Kidney epithelial cell (primary cell): Measurements from ENCODE around the gene PAFAH2. TPM values are rescaled to one million over a fixed set of nuclear protein-coding genes. Genes with fewer than 3 reads are reported as not detected.

Experiments used
- DNase-seq: peaks from one replicate; pipeline ENCODE4 v3.0.0-alpha.2; 2010; ENCODE audit warnings: low read depth
- H3K27me3 ChIP-seq: 2 replicates; pipeline ENCODE4 v1.6.0; 2011; ENCODE audit warnings: low read length; ENCODE audit not compliant: control insufficient read depth, insufficient read depth
- H3K36me3 ChIP-seq: 2 replicates; pipeline ENCODE4 v1.5.1; 2011; ENCODE audit warnings: low read length; ENCODE audit not compliant: control insufficient read depth, insufficient read depth
- H3K4me3 ChIP-seq: 2 replicates; pipeline ENCODE4 v1.5.1; 2011; ENCODE audit warnings: low read depth, mild to moderate bottlenecking, control low read depth, low read length
- total RNA-seq: library from RNA; depleted of rRNA; stranded (reverse); fragments of >200 nt; gene quantifications from 2 replicates; pipeline ENCODE4 v1.2.3, GENCODE V29; 2015
- TF ChIP-seq, protein P1 (sequence below): IDR thresholded peaks from 2 replicates; pipeline ENCODE4 v1.5.1; 2011; ENCODE audit warnings: mild to moderate bottlenecking, moderate library complexity, low read length, control low read depth, inconsistent platforms; ENCODE audit not compliant: insufficient read depth, poor library complexity, severe bottlenecking

Gene PAFAH2
- total RNA-seq, 1 donor from 2014 or later: 20.8 TPM

DNA sequence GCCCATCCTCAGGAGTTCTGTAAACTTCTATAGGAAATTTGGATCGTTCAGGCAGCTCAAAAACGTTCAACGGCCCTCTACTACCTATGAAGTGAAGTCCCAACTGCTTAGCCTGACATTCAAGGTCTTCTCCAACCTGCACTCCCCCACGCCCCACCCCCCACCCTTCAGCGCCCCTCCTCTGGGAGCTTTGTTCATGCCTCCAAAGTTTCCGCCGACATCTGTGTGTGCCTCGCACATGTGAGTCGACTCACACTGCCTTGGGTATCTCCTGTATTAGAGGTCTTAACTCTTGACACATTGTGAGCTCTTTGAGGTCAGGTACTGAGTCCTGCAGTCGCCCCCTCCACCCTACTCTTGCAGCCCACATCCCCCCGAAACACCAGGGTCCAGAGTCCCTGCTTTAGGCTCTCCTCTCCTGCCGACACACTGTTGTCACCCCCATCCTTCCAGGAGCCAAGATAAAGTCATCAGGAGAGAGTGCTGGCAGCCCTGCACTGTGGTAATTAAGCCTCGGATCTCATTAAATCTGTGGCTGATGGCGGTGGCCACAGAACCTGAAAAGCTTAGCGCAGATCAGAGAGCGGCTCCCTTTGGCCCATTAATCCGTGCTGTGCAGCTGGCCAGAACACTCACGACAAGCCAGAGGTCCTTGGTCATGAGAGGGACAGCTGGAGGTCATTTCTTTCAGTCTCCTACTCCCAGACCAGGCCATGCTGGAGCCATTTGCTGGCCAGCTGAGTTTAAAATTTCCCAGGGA lies 1.4 kb upstream of the PAFAH2 start:
- H3K36me3 ChIP-seq: no peaks in the 10 kb centered on the region
- TF ChIP-seq, protein P1, sequence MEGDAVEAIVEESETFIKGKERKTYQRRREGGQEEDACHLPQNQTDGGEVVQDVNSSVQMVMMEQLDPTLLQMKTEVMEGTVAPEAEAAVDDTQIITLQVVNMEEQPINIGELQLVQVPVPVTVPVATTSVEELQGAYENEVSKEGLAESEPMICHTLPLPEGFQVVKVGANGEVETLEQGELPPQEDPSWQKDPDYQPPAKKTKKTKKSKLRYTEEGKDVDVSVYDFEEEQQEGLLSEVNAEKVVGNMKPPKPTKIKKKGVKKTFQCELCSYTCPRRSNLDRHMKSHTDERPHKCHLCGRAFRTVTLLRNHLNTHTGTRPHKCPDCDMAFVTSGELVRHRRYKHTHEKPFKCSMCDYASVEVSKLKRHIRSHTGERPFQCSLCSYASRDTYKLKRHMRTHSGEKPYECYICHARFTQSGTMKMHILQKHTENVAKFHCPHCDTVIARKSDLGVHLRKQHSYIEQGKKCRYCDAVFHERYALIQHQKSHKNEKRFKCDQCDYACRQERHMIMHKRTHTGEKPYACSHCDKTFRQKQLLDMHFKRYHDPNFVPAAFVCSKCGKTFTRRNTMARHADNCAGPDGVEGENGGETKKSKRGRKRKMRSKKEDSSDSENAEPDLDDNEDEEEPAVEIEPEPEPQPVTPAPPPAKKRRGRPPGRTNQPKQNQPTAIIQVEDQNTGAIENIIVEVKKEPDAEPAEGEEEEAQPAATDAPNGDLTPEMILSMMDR: no peak
- no peaks in the 10 kb centered on the region for H3K27me3 ChIP-seq
- no peak overlapping the region for H3K4me3 ChIP-seq
- DNase-seq: no peak

DNA sequence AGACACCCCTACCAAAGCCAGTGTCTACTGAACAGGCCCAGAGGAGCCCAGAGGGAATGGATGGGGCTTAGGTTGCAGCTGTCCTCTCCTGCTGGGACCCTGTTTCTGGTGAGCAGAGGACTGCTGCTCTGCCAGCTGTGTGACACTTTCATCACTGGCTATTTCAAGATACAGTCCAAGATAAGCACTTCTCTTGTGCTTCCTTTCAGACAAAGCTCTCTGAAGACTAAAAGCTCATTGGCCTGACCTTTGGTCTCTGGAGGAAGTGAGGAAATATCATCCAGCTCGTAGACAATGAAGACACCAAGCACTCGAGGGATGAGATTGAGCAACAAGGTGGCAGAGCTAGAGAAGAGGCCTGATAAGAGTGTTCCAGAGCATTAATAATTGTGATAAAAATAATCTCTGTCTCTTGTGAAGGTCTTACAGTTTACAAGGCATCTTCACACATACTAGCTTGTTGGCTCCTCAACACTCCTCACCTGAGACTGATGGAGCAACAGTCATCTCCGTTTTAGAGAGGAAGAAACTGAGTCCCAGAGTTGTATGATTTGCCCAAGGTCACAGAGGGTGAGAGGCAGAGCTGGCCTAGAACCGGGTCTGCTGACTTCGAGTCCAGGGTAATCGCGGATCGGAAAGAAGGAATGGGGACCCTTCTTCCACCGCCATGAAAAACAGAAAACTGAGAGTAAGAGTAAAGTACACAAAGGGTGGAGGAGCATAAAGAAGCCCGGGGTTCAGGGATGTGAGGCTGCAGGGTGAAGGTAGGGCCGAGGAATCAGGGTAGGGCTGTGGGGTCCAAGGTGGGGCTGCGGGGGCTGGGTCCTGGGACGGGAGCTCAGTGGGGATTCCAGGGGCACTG lies 666 bp downstream of the PAFAH2 start:
- Histone ChIP-seq H3K36me3 (no peaks in the 10 kb centered on the region), H3K4me3 (peak overlapping the region; percentile 82), H3K27me3 (no peaks in the 10 kb centered on the region)
- no peak for DNase-seq
- TF ChIP-seq, protein P1: no peak

DNA sequence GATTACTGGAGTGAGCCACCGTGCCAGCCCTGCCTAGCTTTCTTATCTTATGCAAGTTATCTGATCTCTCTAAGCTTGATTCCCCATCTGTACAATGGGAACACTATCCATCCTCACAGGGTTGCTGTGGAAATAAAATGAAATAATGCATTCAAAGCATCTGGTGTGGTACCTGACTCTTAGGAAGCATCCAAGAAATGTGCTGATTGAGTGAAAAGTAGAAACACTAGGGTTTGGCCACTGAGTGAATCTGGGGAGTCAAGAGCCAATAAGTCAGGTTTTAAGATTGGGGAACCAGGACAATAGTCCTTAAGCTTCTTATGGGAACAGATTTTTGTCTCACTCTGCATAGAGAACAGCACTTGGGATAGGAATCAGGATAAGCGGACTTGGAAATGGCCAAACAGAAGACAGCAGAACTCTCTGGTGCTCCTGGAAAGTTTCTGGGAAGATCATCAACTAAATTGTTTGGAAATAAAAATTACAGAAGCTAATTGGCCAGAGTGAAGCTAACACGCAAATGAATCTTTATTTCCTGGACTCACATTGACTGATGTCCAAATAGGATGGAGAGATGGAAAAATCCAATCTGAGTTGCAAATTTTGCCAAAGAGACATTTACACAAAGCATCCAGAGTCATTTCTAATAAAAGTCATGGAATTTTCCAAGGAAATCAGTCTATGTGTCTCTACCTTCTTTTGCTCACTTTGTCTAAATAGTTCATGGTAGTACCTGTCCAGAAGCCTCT lies 3.3 kb downstream of the PAFAH2 start:
- TF ChIP-seq, protein P1: no peak
- Histone ChIP-seq H3K4me3 (no peak overlapping the region), H3K36me3 (no peaks in the 10 kb centered on the region), H3K27me3 (no peaks in the 10 kb centered on the region)
- DNase-seq: no peak

DNA sequence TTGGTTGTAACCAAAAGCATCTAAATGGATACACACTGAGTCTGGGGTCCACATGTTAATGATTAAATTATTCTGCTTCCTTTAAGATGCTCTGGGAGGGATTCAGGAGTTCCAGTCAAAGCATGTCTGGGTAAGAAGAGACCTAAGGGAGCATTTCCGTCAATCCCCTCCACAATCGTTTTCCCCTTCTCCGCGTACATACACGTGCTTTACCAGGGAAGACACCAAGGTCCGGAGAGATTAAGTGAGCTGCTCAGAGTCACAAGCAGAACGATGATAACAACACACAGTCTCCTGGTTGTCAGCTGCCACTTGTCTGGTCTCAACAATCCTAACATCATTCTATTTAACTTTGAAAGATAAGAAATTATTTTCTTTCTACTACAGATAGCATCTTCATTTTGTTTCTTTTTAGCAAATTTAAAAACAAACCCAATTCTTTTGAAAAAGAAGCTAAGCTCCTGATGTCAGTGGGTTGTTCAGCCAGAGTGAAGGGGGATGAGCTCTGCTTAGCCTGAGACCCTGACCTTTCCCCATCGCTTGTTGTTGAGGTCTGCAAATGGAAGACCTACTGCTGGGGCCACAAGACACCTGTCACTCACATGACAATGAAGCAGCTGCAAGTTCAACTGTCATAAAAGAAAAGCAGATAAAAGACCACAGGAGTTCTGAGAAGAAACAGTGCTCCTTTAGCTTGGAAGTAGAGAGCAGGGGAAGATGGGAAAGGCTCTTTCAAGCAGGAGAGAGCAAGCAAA lies 4.5 kb downstream of the PAFAH2 start:
- TF ChIP-seq, protein P1: no peak
- no peaks in the 10 kb centered on the region for H3K36me3 ChIP-seq
- H3K4me3 ChIP-seq: no peak overlapping the region
- H3K27me3 ChIP-seq: no peaks in the 10 kb centered on the region
- no peak for DNase-seq

DNA sequence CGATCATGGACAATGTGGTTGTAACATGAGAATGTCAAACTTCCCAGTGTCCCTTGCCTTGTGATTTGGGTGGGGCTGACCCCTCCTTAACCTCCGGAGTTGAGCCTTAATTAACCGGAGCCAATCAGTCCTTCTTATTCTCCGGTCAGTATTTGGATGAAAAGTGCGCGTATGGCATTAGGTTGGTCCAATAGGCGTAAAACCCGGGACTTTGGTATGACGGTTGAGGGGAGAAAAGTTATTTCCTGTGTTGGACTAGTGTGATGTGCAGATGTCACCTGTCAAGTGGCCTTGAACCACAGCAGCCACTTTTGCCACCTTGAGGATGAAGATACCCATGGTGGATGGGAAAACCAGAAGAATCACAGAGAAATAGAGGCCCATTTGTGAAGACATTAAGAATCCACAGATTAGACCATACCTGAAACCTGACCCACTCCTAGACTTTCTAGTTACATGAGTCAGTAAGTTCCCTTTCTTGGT lies 5.1 kb downstream of the PAFAH2 start:
- H3K36me3 ChIP-seq: no peaks in the 10 kb centered on the region
- TF ChIP-seq, protein P1: no peak

More for the DNA sequence above, 5.1 kb downstream of the PAFAH2 start:
- no peak overlapping the region for H3K4me3 ChIP-seq
- DNase-seq: no peak
- no peaks in the 10 kb centered on the region for H3K27me3 ChIP-seq
